GM12872 (cell line): ENCODE measurements around the gene SGMS1.

Experiments
- CTCF ChIP-seq: IDR thresholded peaks from 3 replicates; pipeline ENCODE4 v1.5.1; 2011; ENCODE audit warnings: low read depth, mild to moderate bottlenecking, low read length, moderate library complexity; ENCODE audit not compliant: insufficient read depth

SGMS1 gene

DNA sequence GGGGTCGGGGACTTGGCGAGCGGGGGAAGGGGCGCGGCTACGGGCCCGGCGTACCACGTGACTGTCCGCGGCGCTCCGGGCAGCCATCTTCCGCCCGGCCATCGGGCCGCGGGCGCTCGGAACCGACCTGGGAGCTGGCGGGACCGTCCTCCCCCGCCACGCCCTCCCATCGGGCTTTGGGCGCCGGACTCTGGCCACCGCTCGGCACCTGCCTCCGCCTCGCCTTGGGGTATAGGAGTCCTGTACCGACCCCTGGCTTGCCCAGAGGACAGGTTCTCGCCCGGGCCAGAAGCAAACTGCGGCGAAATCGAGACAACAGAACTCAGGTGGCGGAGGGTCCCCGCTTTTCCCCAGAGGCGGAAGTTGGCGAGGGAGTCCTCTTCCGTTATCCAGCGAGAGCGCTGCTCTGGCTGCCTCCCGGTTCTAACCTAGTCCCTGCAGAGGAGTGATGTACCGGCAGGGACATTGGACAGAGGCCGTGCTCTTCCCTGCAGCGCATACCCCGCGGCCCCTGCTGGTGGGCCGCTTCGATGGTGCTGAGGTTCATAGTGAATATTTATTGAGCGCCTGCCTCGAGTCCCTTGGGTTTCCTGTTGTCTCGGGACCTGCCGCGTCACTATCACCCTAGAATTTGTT lies 1.2 kb upstream of the SGMS1 start:
- TF ChIP-seq CTCF: peak; percentile 72

GRCh38 chr10:50624413-50624865 lies 683 bp upstream of the SGMS1 start:
- no peak for TF ChIP-seq CTCF

GRCh38 chr10:50622706-50623662 lies 772 bp downstream of the SGMS1 start:
- TF ChIP-seq CTCF: no peak; the same call in 2 of the 3 replicates

DNA sequence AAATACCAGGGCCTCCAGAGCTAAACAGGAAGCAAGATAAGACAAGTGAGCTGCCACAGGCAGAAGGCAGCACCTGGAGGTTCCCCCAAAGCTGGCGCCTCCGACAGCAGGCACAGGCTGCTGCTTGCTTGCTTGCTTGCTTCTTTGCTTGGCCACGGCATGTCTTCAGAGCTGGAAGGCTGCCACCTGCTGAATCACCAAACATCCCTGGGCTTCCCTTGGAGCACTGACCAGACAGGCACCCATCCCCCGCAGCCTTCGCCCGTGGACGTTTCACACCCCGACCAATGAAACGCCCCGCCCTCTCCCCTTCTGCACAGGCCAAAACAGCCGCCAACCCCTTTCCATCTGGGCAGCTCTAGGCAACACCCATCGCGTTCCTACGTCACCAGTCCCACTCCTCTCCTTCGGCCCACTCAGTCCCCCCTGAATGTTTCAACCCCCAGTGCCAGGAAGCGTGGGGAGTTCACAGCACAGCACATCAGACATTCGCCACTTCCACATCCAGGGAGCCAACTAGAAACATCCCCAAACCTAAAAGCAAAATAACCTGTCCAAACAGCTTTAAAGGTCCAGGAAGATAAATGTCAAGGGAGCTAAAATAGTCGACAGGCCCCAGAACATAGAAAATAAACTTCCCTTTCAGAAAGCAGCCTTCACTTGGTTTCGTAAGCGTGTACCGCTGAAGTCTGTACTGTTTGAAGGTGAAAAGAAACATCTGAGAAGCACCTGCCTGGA lies 1.6 kb downstream of the SGMS1 start:
- peak; percentile 23; the same call in 1 of the 3 replicates for TF ChIP-seq CTCF

- TF ChIP-seq CTCF: no peak
These were observed 2.9 kb downstream of the SGMS1 start for GRCh38 chr10:50620899-50621298.

GRCh38 chr10:50619882-50620281 lies 3.9 kb downstream of the SGMS1 start:
- TF ChIP-seq CTCF: no peak

- no peak for TF ChIP-seq CTCF
These were observed 4.6 kb downstream of the SGMS1 start for GRCh38 chr10:50619166-50619565.
